Endothelial cell of umbilical vein (primary cell): Measurements from ENCODE around the gene ABCA3. TPM values are rescaled to one million over a fixed set of nuclear protein-coding genes. Genes with fewer than 3 reads are reported as not detected.

Experiments used
- BruUV-seq: library from RNA; stranded (reverse); fragments of 400-500 nt; replicated peaks from 2 replicates; lab custom pipeline; 2021; lab: Mats Ljungman, UMichigan
- CTCF ChIA-PET: fragments of 300-600, 350-600 bp; sonication (Branson Sonifier 250); formaldehyde crosslinking; loops from one replicate; lab custom pipeline; 2021; ENCODE audit warnings: antibody characterized with exemption, inconsistent platforms; lab: Charles Lee
- POLR2A ChIA-PET: fragments of 300-600, 350-600 bp; sonication (Branson Sonifier 250); formaldehyde crosslinking; loops from one replicate; lab custom pipeline; 2021; ENCODE audit warnings: antibody characterized with exemption, inconsistent platforms; lab: Charles Lee
- DNase-seq: peaks from one replicate; pipeline ENCODE4 v3.0.0-alpha.2; 2011; ENCODE audit warnings: low read depth, low spot score
- FAIRE-seq: peaks from 2 replicates; lab custom pipeline; 2011; peaks lifted over from hg19 to GRCh38; lab: Jason Lieb, UNC
- H2AFZ ChIP-seq: 2 replicates; pipeline ENCODE4 v1.6.0; 2012; ENCODE audit warnings: low read depth, low read length, control low read depth, inconsistent platforms
- H3K27ac ChIP-seq: 2 replicates; pipeline ENCODE4 v1.5.1; 2011; ENCODE audit warnings: low read depth, mild to moderate bottlenecking, control low read depth, low read length, moderate library complexity; ENCODE audit not compliant: insufficient read depth
- H3K27me3 ChIP-seq, 2 experiments: 2 replicates each; pipeline versions ENCODE4 v1.6.0 to v1.6.1; 2011; ENCODE audit warnings: low read length in 2 of 2, mixed read lengths in 1 of 2; ENCODE audit not compliant: control insufficient read depth in 2 of 2, insufficient read depth in 2 of 2
- H3K36me3 ChIP-seq, 2 experiments: 2 replicates in 1 of 2; 3 replicates in 1 of 2; pipeline ENCODE4 v1.5.1; 2011; ENCODE audit warnings: low read length in 2 of 2, mild to moderate bottlenecking in 1 of 2, moderate library complexity in 1 of 2; ENCODE audit not compliant: control insufficient read depth in 2 of 2, insufficient read depth in 2 of 2; ENCODE audit errors: extremely low read depth in 1 of 2
- H3K4me1 ChIP-seq: 3 replicates; pipeline ENCODE4 v1.5.1; 2011; ENCODE audit warnings: mild to moderate bottlenecking, low read length; ENCODE audit not compliant: control insufficient read depth, insufficient read depth; ENCODE audit errors: extremely low read depth
- H3K4me2 ChIP-seq: 2 replicates; pipeline ENCODE4 v1.6.1; 2011; ENCODE audit warnings: low read length, control low read depth, mixed read lengths; ENCODE audit not compliant: insufficient read depth
- H3K4me3 ChIP-seq, 3 experiments: fragments of 200-600 bp in 1 of 3; sonication (generic), shearing (Covaris generic) in 1 of 3; replicated peaks in 1 of 3; 2 replicates each; pipeline ENCODE4 v1.5.1; 2011 to 2016; ENCODE audit warnings: control low read depth in 3 of 3, low read length in 3 of 3, mild to moderate bottlenecking in 2 of 3, inconsistent platforms in 1 of 3, low read depth in 1 of 3, moderate library complexity in 1 of 3; ENCODE audit not compliant: insufficient read depth in 1 of 3
- H3K79me2 ChIP-seq: 2 replicates; pipeline ENCODE4 v1.6.0; 2012; ENCODE audit warnings: low read length, inconsistent platforms; ENCODE audit not compliant: control insufficient read depth, insufficient read depth
- H3K9ac ChIP-seq: replicated peaks from 2 replicates; pipeline ENCODE3; 2011; ENCODE audit warnings: low read length, control low read depth; ENCODE audit not compliant: insufficient read depth; ENCODE audit errors: extremely low read depth
- H3K9me1 ChIP-seq: replicated peaks from 3 replicates; pipeline ENCODE4 v1.6.0; 2011; ENCODE audit warnings: mild to moderate bottlenecking, low read length; ENCODE audit not compliant: control insufficient read depth, insufficient read depth; ENCODE audit errors: extremely low read depth
- H3K9me3 ChIP-seq: replicated peaks from 2 replicates; pipeline ENCODE4 v1.5.1; 2012; ENCODE audit warnings: low read length, inconsistent platforms; ENCODE audit not compliant: control insufficient read depth, insufficient read depth
- H4K20me1 ChIP-seq: replicated peaks from 2 replicates; pipeline ENCODE3; 2011; ENCODE audit warnings: mild to moderate bottlenecking, low read length; ENCODE audit not compliant: control insufficient read depth, insufficient read depth; ENCODE audit errors: extremely low read depth
- EZH2 ChIP-seq: IDR thresholded peaks from 2 replicates; pipeline ENCODE4 v1.6.1; 2012; ENCODE audit warnings: borderline replicate concordance, low read depth, mild to moderate bottlenecking, moderate library complexity, low read length, inconsistent platforms; ENCODE audit not compliant: severe bottlenecking
- FOS ChIP-seq: IDR thresholded peaks from 2 replicates; pipeline ENCODE4 v1.6.1; 2011; ENCODE audit warnings: mild to moderate bottlenecking, low read length, moderate library complexity, borderline replicate concordance; ENCODE audit not compliant: insufficient read depth
- GATA2 ChIP-seq: IDR thresholded peaks from 2 replicates; pipeline ENCODE4 v1.7.0; 2011; ENCODE audit warnings: low read depth, mild to moderate bottlenecking, moderate library complexity, mixed read lengths, low read length; ENCODE audit not compliant: insufficient read length, insufficient read depth
- JUN ChIP-seq: IDR thresholded peaks from 2 replicates; pipeline ENCODE4 v1.6.1; 2011; ENCODE audit warnings: borderline replicate concordance, low read depth; ENCODE audit not compliant: insufficient read length, insufficient read depth
- MYC ChIP-seq: IDR thresholded peaks from one replicate; pipeline ENCODE4 v1.6.1; 2011; ENCODE audit warnings: mild to moderate bottlenecking, low read depth, low read length
- POLR2A ChIP-seq: IDR thresholded peaks from 2 replicates; pipeline ENCODE4 v1.6.1; 2012; ENCODE audit warnings: low read depth, mild to moderate bottlenecking, control low read depth, low read length
- POLR2AphosphoS5 ChIP-seq: IDR thresholded peaks from 2 replicates; pipeline ENCODE4 v1.6.1; 2012; ENCODE audit warnings: low read depth, mild to moderate bottlenecking, control low read depth, low read length, moderate library complexity; ENCODE audit not compliant: insufficient read depth
- dilution Hi-C: fragments of 300-500 bp; cut with MboI; formaldehyde crosslinking; loops from one replicate; pipeline ENCODE4 v1.15.0; 2019; ENCODE audit warnings: low sequenced_read_pairs; ENCODE audit not compliant: extremely low pct_ligation_motif_present
- intact Hi-C: fragments of 100-400 bp; cut with micrococcal nuclease; formaldehyde crosslinking; loops from one replicate; pipeline ENCODE4 v1.10.0; 2022
- polyA plus RNA-seq, 4 experiments: library from polyadenylated mRNA; depleted of rRNA in 3 of 4; stranded (reverse) in 3 of 4; unstranded in 1 of 4; fragments of >200 nt; gene quantifications; 2 replicates each; pipeline versions ENCODE4 v1.2.1 to v1.2.3, GENCODE V29; 2011 to 2012; ENCODE audit warnings: missing spikeins in 1 of 4
- total RNA-seq: library from RNA; stranded (reverse); gene quantifications from 2 replicates; pipeline ENCODE4 v1.2.3, GENCODE V29; 2021
- TF ChIP-seq, protein P1 (sequence below): IDR thresholded peaks from 2 replicates; pipeline ENCODE4 v1.6.1; 2011; ENCODE audit not compliant: insufficient read depth, insufficient read length
- TF ChIP-seq, protein P2 (sequence below), 2 donors: IDR thresholded peaks; 1 replicate in 1 of 2; 2 replicates in 1 of 2; pipeline ENCODE4 v1.5.1; 2011; ENCODE audit warnings: low read length in 2 of 2, mild to moderate bottlenecking in 2 of 2, moderate library complexity in 2 of 2, control low read depth in 1 of 2, inconsistent platforms in 1 of 2, low read depth in 1 of 2; ENCODE audit not compliant: insufficient read depth in 1 of 2; ENCODE audit errors: extremely low read depth in 1 of 2

The ABCA3 gene
- total and polyA plus RNA-seq, 2 donors (not counting 3 experiments of a cell fraction or from before 2014, with no cell fraction given): 13.5 to 36.0 TPM

DNA sequence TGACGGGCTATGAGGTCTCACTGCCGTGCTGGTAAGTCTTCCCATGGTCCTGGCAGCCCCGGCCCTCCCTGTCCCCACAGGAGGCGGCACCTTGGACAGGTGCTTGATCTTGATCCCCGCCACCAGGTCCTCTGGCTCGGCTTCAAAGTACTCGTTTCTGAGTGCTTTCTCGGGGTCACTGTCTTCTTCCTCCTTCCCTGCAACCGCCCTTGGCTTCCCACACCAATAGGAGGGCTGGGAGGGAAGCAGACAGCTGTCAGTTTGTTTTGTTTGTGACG is 40.7 kb downstream of the ABCA3 start:
- Histone ChIP-seq H3K4me2 (no peak overlapping the region), H3K4me3 (no peak overlapping the region), H3K27ac (no peak overlapping the region), H3K9ac (no peak overlapping the region), H3K4me1 (no peaks in the 10 kb centered on the region), H3K27me3 (no peaks in the 10 kb centered on the region), H3K9me3 (no peaks in the 10 kb centered on the region), H2AFZ (no peak overlapping the region), H3K9me1 (no peaks in the 10 kb centered on the region), H4K20me1 (no peaks in the 10 kb centered on the region), H3K36me3 (peaks cover 0 to 8% of the 10 kb centered on the region in 2 experiments), H3K79me2 (no peaks in the 10 kb centered on the region)
- TF ChIP-seq FOS (no peak), POLR2AphosphoS5 (no peak), JUN (no peak), EZH2 (no peak), MYC (no peak), POLR2A (no peak), GATA2 (no peak)
- TF ChIP-seq, protein P1, sequence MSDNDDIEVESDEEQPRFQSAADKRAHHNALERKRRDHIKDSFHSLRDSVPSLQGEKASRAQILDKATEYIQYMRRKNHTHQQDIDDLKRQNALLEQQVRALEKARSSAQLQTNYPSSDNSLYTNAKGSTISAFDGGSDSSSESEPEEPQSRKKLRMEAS: no peak
- TF ChIP-seq, protein P2, sequence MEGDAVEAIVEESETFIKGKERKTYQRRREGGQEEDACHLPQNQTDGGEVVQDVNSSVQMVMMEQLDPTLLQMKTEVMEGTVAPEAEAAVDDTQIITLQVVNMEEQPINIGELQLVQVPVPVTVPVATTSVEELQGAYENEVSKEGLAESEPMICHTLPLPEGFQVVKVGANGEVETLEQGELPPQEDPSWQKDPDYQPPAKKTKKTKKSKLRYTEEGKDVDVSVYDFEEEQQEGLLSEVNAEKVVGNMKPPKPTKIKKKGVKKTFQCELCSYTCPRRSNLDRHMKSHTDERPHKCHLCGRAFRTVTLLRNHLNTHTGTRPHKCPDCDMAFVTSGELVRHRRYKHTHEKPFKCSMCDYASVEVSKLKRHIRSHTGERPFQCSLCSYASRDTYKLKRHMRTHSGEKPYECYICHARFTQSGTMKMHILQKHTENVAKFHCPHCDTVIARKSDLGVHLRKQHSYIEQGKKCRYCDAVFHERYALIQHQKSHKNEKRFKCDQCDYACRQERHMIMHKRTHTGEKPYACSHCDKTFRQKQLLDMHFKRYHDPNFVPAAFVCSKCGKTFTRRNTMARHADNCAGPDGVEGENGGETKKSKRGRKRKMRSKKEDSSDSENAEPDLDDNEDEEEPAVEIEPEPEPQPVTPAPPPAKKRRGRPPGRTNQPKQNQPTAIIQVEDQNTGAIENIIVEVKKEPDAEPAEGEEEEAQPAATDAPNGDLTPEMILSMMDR (IDR thresholded peaks at IDR 0.05; ENCODE audit: extremely low read depth in 1 of 2, insufficient read depth in 1 of 2, low read depth in 1 of 2, low read length in 2 of 2): no peak
- ChIA-PET CTCF (no interaction called here), POLR2A (no interaction called here)
- intact Hi-C loops (loop anchor here (10.0 kb wide), 1 partner anchor 125 kb away; the partner anchor contains the start of gene CCNF), dilution Hi-C loops (no loop called here)
- FAIRE-seq: no peak
- DNase-seq: no peak
- no TSS peak for BruUV-seq
